Panc1 (cell line): Measurements from ENCODE around the gene ACTR3C. TPM values are rescaled to one million over a fixed set of nuclear protein-coding genes. Genes with fewer than 3 reads are reported as not detected.

ENCODE experiments used
- ATAC-seq: fragments of 200-7000 bp; cut with Tn5 transposase; 2 replicates; pipeline ENCODE4 v1.9.1; 2020; ENCODE audit warnings: mild to moderate bottlenecking, moderate library complexity
- BruUV-seq: library from RNA; stranded (reverse); fragments of 400-500 nt; replicated peaks from 2 replicates; lab custom pipeline; 2021; lab: Mats Ljungman, UMichigan
- CTCF ChIA-PET: fragments of 300-600 bp; sonication (Branson Sonifier 250); formaldehyde crosslinking; loops from one replicate; lab custom pipeline; 2022; ENCODE audit warnings: antibody characterized with exemption; lab: Charles Lee
- POLR2A ChIA-PET: fragments of 300-600 bp; sonication (Branson Sonifier 250); formaldehyde crosslinking; loops from one replicate; lab custom pipeline; 2022; ENCODE audit warnings: antibody characterized with exemption; lab: Charles Lee
- DNase-seq: peaks from one replicate; pipeline ENCODE4 v3.0.0-alpha.2; 2010; ENCODE audit warnings: low read depth, low spot score
- H3K27ac ChIP-seq: 2 replicates; pipeline ENCODE4 v1.5.1; 2011; ENCODE audit warnings: mild to moderate bottlenecking, low read length, inconsistent platforms
- H3K27me3 ChIP-seq: fragments of 200-500 bp; sonication (Bioruptor generic); 2 replicates; pipeline ENCODE4 v1.6.0; 2014; ENCODE audit warnings: low read length, inconsistent platforms; ENCODE audit not compliant: control insufficient read depth, insufficient read depth
- H3K36me3 ChIP-seq: fragments of 200-500 bp; sonication (Bioruptor generic); 2 replicates; pipeline ENCODE4 v1.5.1; 2014; ENCODE audit warnings: inconsistent platforms, mild to moderate bottlenecking, low read length, moderate library complexity; ENCODE audit not compliant: control insufficient read depth, insufficient read depth
- H3K4me1 ChIP-seq: 2 replicates; pipeline ENCODE4 v1.5.1; 2011; ENCODE audit warnings: inconsistent platforms, mild to moderate bottlenecking, low read length, moderate library complexity; ENCODE audit not compliant: control insufficient read depth, insufficient read depth
- H3K4me3 ChIP-seq, 2 experiments: 2 replicates each; pipeline ENCODE4 v1.5.1; 2011 to 2012; ENCODE audit warnings: low read depth in 2 of 2, low read length in 2 of 2, mild to moderate bottlenecking in 2 of 2, inconsistent platforms in 1 of 2, moderate library complexity in 1 of 2
- H3K9me3 ChIP-seq: fragments of 200-500 bp; sonication (Bioruptor generic); 2 replicates; pipeline ENCODE4 v1.5.1; 2014; ENCODE audit warnings: low read depth, mild to moderate bottlenecking, inconsistent platforms, low read length, moderate library complexity; ENCODE audit not compliant: control insufficient read depth, insufficient read depth
- CTCF ChIP-seq: fragments of 450-650 bp; IDR thresholded peaks from 2 replicates; pipeline ENCODE4 v1.5.1; 2017; ENCODE audit warnings: mild to moderate bottlenecking
- POLR2AphosphoS5 ChIP-seq: IDR thresholded peaks from 2 replicates; pipeline ENCODE4 v1.6.1; 2012; ENCODE audit warnings: mild to moderate bottlenecking, low read depth, low read length, moderate library complexity
- REST ChIP-seq, 2 experiments: IDR thresholded peaks; 2 replicates each; pipeline ENCODE4 v1.6.1; 2011 to 2012; ENCODE audit warnings: low read depth in 2 of 2, control low read depth in 1 of 2, low read length in 1 of 2, mild to moderate bottlenecking in 1 of 2, moderate library complexity in 1 of 2; ENCODE audit not compliant: insufficient read depth in 1 of 2
- SIN3A ChIP-seq: IDR thresholded peaks from 2 replicates; pipeline ENCODE4 v1.6.1; 2012; ENCODE audit warnings: low read depth, mild to moderate bottlenecking, low read length, moderate library complexity, borderline replicate concordance; ENCODE audit not compliant: insufficient read depth
- TCF7L2 ChIP-seq: IDR thresholded peaks from 2 replicates; pipeline ENCODE4 v1.6.1; 2011; ENCODE audit warnings: mild to moderate bottlenecking, low read depth, low read length, inconsistent platforms
- in situ Hi-C: cut with HindIII; loops from 2 replicates; pipeline ENCODE4 v1.10.0; 2016; ENCODE audit warnings: low sequenced_read_pairs, low pct_unique_long_range_greater_than_20kb
- intact Hi-C: fragments of 100-400 bp; cut with micrococcal nuclease; formaldehyde crosslinking; loops from one replicate; pipeline ENCODE4 v1.10.0; 2022; ENCODE audit not compliant: unreplicated experiment
- total RNA-seq: library from RNA; stranded (reverse); gene quantifications from one replicate; pipeline ENCODE4 v1.2.1, GENCODE V29; 2021; ENCODE audit not compliant: unreplicated experiment

Gene ACTR3C
- total RNA-seq, 1 experiment from 2014 or later, result 6.5 TPM

- BruUV-seq, result no TSS peak
- Histone ChIP-seq H3K4me1 (peaks cover 3% of the 10 kb centered on the region; the same call in 1 of the 2 replicates), H3K4me3 (no peak overlapping the region), H3K9me3 (peaks cover 9% of the 10 kb centered on the region; the same call in 1 of the 2 replicates), H3K27me3 (no peaks in the 10 kb centered on the region), H3K27ac (no peak overlapping the region), H3K36me3 (no peaks in the 10 kb centered on the region)
- DNase-seq, result no peak
- TF ChIP-seq POLR2AphosphoS5 (no peak), CTCF (no peak), SIN3A (no peak), REST (IDR thresholded peaks at IDR 0.05; ENCODE audit: insufficient read depth in 1 of 2, low read depth in 2 of 2, low read length in 1 of 2) (no peak), TCF7L2 (no peak)
- ChIA-PET POLR2A (no interaction called here), CTCF (no interaction called here)
- in situ Hi-C loops (no loop called here), intact Hi-C loops (no loop called here)
- ATAC-seq, result peak; percentile 42; the same call in 1 of the 2 replicates
These were observed 16.1 kb upstream of the ACTR3C start for GRCh38 chr7:150339409-150339809.

- no peak overlapping the region for H3K27ac ChIP-seq
- H3K9me3 ChIP-seq, result no peaks in the 10 kb centered on the region
- intact Hi-C loops (no loop called here), in situ Hi-C loops (no loop called here)
- DNase-seq, result no peak
- H3K36me3 ChIP-seq, result no peaks in the 10 kb centered on the region
- no peaks in the 10 kb centered on the region for H3K27me3 ChIP-seq
- H3K4me3 ChIP-seq, result no peak overlapping the region
- CTCF ChIA-PET, result no interaction called here
- no TSS peak for BruUV-seq
- H3K4me1 ChIP-seq, result peaks cover 3% of the 10 kb centered on the region; the same call in 1 of the 2 replicates
- TF ChIP-seq REST (IDR thresholded peaks at IDR 0.05; ENCODE audit: insufficient read depth in 1 of 2, low read depth in 2 of 2, low read length in 1 of 2) (no peak), CTCF (no peak), POLR2AphosphoS5 (no peak)
- POLR2A ChIA-PET, result no interaction called here
- ATAC-seq, result no peak
These were observed 15.0 kb upstream of the ACTR3C start for GRCh38 chr7:150338166-150338829.
